Fibroblast of skin of abdomen (primary cell): ENCODE data around the gene POTEJ.
"Not testable (repeated sequence)": the region's sequence is repeated elsewhere in the genome, so short reads cannot be mapped to it uniquely, and the experiment has no call there.

ENCODE experiments used
- DNase-seq: peaks from one replicate; pipeline ENCODE4 v3.0.0-alpha.2; 2013

Gene POTEJ

DNA sequence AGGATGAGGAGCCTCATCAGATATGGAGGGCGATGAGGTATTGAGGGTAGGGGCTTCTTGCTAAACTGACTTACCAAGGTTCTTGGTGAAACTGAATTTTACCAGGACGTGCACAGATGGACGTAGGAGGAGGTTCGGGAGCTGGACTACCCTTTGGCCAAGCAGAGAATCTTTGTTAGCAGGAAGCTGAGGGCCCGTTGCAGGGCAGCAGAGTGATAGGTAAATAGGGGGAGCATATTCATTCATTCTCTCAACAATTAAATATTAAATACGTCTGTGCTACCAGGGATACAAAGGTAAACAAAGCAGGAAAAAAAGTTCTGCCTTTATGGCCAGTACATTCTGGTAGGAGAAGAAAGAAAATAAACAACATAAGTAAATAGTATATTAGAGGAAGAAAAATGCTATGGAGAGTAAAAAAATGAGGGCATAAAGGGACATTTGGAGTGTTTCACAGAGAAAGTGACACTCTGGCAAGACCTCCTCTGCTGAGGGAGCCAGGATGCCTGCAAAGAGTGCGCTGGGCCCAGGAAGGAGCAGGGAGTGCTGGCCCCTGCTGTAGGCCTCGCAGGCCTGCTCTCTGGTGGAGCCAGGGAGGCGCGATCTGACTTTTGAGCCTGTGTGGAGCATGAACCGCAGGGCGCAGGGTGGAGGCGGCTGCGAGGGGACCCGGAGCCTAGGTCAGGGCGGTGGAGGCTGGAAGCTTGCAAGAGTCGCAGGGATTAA is 2.8 kb upstream of the POTEJ start:
- DNase-seq, result not testable (repeated sequence)

DNA sequence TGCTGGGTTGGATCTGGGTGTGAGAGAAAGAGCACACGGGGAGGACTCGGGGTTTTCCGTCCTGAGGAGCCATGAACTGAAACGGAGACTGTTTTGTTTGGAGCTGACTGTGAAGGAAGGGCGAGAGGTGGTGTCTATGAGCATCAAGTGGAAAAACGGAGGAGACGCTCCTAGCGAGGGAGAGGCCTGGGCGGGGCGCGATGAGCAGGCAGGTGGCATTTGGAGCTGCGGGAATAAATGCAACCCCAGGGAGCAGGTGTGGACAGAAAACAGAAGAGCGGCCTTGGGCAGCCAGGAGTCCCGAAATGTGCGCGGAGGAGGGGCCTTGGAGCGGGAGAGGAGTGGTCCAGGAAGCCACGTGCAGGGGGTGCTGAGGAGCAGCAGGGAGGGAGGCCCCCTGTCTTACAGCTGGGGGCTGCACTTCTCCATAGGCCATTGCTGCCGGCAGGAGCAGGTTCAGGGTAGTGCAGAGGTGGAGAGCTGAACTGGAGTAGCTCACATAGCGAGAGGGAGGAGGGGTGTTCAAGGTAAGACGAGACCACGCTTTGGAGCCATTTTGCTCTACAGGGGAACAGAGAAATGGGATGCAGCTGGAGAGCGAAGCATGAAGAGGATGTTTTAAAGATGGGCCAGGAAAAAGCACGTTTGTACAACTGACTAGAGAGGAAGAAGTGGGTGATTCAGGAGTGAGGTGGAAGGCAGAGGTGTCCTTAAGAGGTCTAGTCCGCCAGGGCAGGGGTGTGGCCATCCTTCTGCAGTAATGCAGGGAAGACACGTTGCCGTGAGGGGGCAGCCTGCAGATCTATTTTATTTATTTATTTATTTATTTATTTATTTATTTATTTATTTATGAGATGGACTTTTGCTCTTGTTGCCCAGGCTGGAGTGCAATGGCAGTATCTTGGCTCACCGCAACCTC is 2.0 kb upstream of the POTEJ start:
- not testable (repeated sequence) for DNase-seq

DNA sequence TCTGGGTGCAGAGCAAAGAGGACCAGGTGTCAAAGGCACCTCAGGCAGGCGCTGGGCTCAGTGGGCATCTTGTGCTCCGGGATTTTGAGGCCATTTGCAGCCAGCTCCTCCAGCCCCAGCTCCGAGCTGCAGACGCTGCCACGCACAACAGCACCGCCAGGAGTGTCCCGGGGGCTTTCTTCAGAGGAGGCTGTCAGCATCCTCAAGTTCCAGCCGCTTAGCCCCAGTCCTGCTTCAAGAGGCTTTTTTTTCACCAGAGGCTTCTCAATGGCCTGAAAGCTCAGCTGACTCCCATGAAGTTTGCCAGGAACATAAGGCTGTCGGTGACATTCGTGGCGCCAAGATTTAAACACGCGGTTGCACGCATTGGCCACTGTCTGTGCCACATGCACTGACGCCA is 754 bp upstream of the POTEJ start:
- DNase-seq, result not testable (repeated sequence)

GRCh38 chr2:130628784-130629475 is 17.7 kb downstream of the POTEJ start:
- DNase-seq, result not testable (repeated sequence)

DNA sequence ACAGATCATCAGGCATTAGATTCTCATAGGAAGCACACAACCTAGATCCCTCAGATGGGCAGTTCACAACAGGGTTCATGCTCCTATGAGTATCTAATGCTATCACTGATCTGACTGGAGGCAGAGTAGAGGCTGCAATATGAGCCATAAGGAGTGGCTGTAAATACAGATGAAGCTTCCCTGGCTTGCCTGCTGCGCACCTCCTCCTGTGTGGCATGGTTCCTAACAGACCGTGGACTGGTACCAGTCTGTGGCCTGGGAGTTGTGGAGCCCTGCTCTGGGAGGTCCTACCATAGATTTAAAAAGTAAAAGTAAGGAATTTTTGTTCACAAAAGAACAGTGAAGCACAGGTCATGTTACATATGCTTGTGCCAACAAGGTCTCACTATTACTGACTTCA is 27.7 kb downstream of the POTEJ start:
- DNase-seq, result not testable (repeated sequence)

DNA sequence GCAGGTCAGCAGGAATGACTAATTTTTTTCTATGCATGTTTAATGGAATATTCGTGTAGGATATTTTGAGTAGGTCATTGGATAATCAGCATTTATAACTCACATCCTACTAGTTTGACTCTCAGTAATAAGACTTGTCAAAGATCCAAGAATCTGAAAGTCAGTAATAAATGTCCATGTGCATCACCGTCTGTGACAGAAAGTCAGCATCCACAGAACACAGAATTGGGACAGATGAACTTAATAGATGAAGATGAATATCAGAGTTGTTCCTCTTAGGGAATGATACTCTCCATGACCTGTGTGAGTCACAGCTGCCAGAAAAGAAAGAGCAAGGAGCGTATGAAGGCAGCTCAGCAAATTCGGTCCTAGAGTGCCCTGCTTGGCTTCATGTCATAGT is 30.4 kb downstream of the POTEJ start:
- DNase-seq, result peak; percentile 0

- not testable (repeated sequence) for DNase-seq
These were observed 38.0 kb downstream of the POTEJ start for GRCh38 chr2:130649285-130649684.

DNA sequence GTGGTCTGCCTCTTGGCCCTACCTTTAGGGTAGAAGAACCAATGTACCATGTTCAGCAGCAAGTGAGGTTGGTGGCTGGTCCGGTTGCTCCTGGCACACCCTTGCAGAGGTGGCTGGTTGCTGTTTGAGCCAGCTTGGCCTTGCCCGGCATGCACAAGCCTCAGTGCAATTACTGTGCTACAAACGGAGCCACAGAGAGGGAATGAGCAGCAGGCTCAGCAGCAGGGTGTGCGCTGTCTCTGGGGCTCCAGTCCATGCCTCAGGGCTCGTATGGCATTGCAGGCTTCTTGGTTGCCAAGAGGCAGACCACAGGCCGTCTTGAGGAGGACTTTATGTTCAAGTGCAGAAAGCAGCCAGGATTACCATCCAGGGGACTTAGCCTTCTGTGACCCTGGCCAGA is 53.3 kb downstream of the POTEJ start:
- not testable (repeated sequence) for DNase-seq

DNA sequence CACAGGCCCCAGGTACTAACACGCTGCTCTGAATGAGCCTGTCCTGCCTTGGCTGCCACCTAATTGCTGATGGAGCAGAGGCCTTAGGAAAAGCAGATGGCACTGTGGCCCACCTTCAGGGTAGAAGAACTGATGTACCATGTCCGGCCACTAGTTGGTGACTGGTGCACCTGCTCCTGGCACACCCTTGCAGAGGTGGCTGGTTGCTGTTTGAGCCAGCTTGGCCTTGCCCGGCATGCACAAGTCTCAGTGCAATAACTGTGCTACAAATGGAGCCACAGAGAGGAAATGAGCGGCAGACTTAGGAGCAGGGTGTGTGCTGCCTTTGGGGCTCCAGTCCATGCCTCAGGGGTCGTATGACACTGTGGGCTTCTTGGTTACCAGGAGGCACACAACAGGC is 54.4 kb downstream of the POTEJ start:
- DNase-seq, result not testable (repeated sequence)

- not testable (repeated sequence) for DNase-seq
These were observed 56.3 kb downstream of the POTEJ start for GRCh38 chr2:130667516-130667915.

DNA sequence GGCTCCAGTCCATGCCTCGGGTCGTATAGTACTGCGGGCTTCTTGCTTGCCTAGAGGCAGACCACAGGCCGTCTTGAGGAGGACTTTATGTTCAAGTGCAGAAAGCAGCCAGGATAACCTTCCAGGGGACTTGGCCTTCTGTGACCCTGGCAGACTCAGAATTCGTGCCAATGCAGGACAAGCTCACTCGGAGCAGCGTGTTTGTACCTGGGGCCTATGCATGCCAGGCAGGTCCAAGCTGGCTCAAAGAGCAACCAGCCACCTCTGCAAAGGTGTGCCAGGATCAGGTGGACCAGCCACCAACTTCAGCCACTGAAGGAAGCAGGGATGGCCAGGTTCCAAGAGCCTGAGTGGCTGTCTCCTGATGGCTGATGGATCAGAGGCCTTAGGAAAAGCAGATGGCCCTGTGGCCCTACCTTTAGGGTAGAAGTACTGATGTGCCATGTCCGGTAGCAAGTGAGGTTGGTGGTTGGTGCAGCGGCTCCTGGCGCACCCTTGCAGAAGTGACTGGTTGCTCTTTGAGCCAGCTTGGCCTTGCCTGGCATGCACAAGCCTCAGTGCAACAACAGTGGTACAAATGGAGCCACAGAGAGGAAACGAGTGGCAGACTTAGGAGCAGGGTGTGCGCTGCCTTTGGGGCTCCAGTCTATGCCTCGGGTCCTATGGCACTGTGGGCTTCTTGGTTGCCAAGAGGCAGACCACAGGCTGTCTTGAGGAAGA is 58.9 kb downstream of the POTEJ start:
- DNase-seq, result not testable (repeated sequence)

DNA sequence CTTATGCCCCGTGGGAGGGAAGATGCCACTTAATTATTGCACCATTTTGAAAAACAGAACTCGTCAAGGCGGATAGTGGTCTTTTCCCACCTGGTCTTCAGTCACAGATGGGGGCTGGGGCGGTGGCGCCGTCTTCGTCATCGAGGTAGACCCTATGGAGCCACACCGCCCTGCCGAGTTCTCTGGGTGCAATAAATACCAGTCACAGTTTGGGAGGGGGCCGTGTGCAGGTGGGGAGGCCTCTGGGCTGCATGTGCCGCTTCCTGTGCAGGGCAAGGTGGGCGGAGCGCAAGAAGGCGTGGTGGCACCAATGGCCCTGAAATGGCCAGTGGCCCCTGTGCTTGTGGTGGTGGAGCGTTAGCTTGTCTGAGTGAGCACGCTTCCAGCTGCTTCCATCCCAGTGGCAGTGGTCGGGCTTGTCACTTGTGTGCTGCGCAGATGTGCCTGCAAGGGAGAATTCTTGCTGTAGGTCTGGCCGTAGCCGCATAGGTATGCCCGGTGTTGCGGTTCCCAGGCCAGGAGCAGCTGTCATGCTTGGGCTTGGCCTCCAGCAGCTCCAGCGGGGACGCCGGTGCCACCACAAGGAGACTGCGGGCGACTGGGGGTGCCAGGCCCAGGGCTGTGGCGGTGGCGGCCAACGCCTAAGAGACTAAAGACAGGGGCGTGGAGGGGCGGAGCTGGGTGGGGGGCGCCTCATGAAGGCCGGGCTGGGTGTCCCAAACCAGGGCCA is 81.0 kb downstream of the POTEJ start:
- DNase-seq, result not testable (repeated sequence)

GRCh38 chr2:130693474-130693873 is 82.2 kb downstream of the POTEJ start:
- DNase-seq, result not testable (repeated sequence)

DNA sequence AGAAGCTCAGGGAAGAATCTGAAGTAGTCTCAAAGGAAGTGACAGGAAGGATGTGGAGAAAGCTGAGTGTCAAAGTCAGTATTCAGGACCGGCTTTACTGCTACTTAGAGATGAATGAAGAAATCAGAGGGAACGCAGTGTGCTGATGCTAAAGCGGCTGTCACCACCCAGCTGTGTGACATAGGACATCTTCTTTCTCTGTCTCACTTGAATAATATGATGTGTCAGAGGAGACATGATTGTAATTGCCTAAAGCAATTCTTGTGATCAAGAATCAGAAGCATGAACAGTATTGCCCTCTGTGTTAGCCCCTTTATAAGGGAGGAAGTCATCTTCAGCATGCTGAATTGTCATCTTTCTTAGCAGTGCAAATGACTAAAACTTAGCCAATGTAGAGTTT is 92.0 kb downstream of the POTEJ start:
- not testable (repeated sequence) for DNase-seq
